ENCODE measurements around the gene CAMTA1.

The CAMTA1 gene

DNA sequence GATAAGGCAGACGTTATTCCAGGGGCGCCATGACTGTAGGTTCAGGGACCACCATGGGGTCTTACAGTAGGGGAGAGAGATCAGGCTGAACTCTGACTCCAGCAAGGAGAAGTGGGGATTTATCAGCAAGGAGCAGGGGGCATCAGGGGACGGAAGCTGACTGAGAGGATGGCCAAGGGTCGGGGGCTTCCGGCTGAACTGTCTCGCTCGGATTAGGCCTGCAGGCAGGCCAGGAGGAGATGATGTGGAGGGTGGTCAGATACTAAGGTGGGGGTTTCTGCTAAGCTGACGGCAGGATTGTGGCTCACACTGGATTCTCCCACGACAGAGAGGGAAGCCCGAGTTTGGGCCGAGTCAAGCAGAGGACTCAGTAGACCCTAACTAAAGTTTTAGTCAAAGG is 798.9 kb downstream of the CAMTA1 start:
- H3K9me3 ChIP-seq (ENCODE audit: insufficient read depth, low read depth, low read length) = no peaks in the 10 kb centered on the region

DNA sequence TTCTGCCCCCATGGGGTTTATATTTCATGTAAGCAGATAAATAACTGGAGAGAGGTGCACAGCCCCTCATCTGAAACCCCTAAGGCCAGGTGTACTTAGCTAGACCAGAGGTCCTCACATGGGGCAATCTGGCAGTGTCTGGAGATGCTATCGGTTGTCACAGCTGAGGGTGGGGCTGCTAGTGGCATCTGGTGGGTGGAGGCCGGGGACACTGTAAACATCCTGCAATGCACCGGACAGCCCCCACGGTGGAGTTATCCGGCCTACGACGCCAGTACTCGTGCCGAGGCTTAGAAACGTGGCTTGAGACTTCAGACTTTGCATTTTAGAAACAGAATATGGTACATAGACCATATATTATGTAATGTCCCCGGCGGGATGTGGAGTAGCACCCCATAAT is 799.4 kb downstream of the CAMTA1 start:
- Histone ChIP-seq H3K36me3 (ENCODE audit: insufficient read depth, low read depth, low read length) (no peaks in the 10 kb centered on the region), H3K4me1 (ENCODE audit: insufficient read depth, low read length) (no peaks in the 10 kb centered on the region), H3K4me3 (ENCODE audit: low read length) (no peak overlapping the region), H3K9me3 (ENCODE audit: insufficient read depth, low read depth, low read length) (no peaks in the 10 kb centered on the region), H3K27me3 (ENCODE audit: insufficient read depth, low read length) (no peaks in the 10 kb centered on the region), H3K27ac (ENCODE audit: low read length) (no peak overlapping the region), H3K9ac (ENCODE audit: low read depth, low read length) (no peak overlapping the region)

More for the DNA sequence above, 798.9 kb downstream of the CAMTA1 start:
- Histone ChIP-seq H3K27ac (ENCODE audit: low read length) (no peak overlapping the region), H3K27me3 (ENCODE audit: insufficient read depth, low read length) (no peaks in the 10 kb centered on the region), H3K36me3 (ENCODE audit: insufficient read depth, low read depth, low read length) (no peaks in the 10 kb centered on the region), H3K9ac (ENCODE audit: low read depth, low read length) (no peak overlapping the region), H3K4me3 (ENCODE audit: low read length) (no peak overlapping the region), H3K4me1 (ENCODE audit: insufficient read depth, low read length) (no peaks in the 10 kb centered on the region)

DNA sequence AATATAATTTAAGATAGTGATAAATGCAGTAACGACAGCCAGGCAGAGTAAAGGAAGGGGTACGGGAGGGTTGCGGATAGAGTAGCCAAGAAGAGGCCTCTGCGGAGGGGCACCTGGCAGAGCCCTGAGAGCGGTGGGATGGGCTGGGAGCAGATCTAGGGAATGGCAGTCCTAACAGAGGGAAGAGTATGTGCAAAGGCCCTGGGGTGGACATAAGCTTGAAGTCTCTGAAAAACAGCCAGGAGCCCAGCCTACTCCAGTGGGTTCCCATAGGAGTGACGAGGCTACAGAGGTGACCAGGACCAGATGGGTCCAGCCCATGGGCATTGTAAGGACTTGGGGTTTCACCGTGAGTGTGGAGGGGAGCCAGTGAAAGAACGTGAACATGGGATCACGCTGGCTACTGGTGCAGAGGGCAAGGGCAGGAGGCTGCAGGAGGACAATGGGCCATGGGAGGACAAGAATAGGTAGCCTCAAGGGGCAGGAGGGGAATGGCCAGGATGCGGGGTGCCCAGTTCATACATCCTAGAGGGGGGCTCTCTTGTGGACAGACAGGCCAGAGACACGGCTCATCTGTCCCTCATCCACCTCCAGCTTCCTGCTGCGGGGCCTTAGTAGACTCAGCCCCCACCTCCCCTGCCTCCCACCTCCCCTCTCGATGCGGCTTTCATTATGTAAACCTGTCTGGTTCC is 800.1 kb downstream of the CAMTA1 start:
- Histone ChIP-seq H3K27ac (ENCODE audit: low read length) (no peak overlapping the region), H3K9ac (ENCODE audit: low read depth, low read length) (no peak overlapping the region), H3K36me3 (ENCODE audit: insufficient read depth, low read depth, low read length) (no peaks in the 10 kb centered on the region), H3K27me3 (ENCODE audit: insufficient read depth, low read length) (no peaks in the 10 kb centered on the region), H3K4me1 (ENCODE audit: insufficient read depth, low read length) (no peaks in the 10 kb centered on the region), H3K4me3 (ENCODE audit: low read length) (no peak overlapping the region), H3K9me3 (ENCODE audit: insufficient read depth, low read depth, low read length) (no peaks in the 10 kb centered on the region)

DNA sequence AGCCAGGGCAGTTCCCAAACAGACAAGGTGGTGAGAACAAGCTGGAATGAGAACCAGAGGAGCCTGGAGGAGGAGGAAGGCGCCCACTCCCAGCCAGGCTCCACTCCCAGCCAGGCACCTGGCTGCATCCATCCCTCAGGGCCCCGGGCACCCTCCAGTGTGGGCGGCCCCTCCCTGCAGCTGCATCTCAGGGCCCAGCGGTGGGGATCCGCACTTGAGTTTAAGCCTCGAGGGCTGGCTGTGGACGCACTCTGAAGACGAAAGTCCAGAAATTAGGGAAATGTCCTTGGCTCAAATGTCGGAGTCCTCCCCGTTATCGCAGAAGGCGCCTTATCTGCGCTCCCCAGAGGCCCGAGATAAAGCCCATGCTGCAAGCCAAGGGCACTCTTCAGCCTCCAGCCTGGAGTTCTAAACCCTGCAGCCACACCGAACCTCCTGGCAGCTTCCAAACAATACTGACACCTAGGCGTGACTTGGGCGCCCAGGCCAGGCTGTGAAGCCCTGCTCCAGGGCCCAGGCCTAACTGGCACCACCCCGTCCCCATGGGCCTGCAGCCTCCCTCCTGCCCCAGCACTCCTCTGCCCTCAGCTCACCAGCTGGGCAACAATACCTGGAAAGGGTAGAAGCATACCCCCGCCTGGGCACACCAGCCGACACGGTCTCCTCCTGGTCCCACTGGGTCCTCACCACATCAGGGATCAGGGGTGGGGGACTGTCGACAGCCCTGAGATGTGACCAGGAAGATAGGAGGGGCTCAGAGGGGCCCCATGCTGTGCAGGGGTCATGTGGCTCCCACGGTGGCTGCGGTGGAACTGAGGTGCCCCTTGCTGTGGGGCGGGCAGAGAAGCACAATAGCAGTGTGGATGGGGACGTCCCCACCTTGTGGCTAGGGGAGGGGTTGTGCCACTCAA is 801.0 kb downstream of the CAMTA1 start:
- no peak overlapping the region for H3K4me3 ChIP-seq (ENCODE audit: low read length)
- no peaks in the 10 kb centered on the region for H3K4me1 ChIP-seq (ENCODE audit: insufficient read depth, low read length)

DNA sequence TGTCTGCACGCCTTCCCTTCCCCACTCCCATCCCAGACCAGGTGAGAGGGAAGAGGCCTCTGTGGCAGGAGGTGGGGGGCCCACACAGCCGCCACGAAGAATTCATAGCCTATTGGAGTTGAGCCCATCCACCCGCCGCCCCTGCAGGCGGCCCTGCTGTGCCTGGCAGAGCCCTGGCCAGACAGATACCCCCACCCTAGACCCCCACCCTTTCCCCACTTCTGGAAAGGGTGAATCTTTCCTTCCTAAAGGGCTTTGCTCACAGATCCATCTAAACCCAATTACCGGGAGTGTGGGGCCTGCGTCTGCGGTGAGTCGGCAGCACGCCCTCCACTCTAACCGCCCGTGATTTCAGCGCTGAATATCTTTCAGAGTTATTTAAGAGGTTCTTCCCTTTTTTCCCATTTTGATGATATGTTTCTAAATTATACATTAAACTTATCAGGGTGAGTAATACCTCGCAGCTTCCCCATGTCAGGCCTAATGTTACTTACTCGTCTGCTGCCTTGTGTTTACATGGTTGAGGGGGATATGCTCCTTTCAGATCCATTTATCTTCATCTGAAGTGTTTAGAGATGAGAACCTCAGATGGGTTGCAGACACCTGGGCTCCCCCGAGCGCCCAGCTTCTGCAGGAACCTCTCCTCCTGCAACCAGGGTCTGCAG is 802.0 kb downstream of the CAMTA1 start:
- Histone ChIP-seq H3K4me1 (ENCODE audit: insufficient read depth, low read length) (no peaks in the 10 kb centered on the region), H3K27me3 (ENCODE audit: insufficient read depth, low read length) (no peaks in the 10 kb centered on the region), H3K27ac (ENCODE audit: low read length) (no peak overlapping the region), H3K9ac (ENCODE audit: low read depth, low read length) (no peak overlapping the region), H3K4me3 (ENCODE audit: low read length) (no peak overlapping the region), H3K9me3 (ENCODE audit: insufficient read depth, low read depth, low read length) (no peaks in the 10 kb centered on the region), H3K36me3 (ENCODE audit: insufficient read depth, low read depth, low read length) (no peaks in the 10 kb centered on the region)

More for the DNA sequence above, 801.0 kb downstream of the CAMTA1 start:
- H3K36me3 ChIP-seq (ENCODE audit: insufficient read depth, low read depth, low read length) = no peaks in the 10 kb centered on the region
- H3K27me3 ChIP-seq (ENCODE audit: insufficient read depth, low read length) = no peaks in the 10 kb centered on the region
- no peak overlapping the region for H3K9ac ChIP-seq (ENCODE audit: low read depth, low read length)
- no peaks in the 10 kb centered on the region for H3K9me3 ChIP-seq (ENCODE audit: insufficient read depth, low read depth, low read length)
- no peak overlapping the region for H3K27ac ChIP-seq (ENCODE audit: low read length)

DNA sequence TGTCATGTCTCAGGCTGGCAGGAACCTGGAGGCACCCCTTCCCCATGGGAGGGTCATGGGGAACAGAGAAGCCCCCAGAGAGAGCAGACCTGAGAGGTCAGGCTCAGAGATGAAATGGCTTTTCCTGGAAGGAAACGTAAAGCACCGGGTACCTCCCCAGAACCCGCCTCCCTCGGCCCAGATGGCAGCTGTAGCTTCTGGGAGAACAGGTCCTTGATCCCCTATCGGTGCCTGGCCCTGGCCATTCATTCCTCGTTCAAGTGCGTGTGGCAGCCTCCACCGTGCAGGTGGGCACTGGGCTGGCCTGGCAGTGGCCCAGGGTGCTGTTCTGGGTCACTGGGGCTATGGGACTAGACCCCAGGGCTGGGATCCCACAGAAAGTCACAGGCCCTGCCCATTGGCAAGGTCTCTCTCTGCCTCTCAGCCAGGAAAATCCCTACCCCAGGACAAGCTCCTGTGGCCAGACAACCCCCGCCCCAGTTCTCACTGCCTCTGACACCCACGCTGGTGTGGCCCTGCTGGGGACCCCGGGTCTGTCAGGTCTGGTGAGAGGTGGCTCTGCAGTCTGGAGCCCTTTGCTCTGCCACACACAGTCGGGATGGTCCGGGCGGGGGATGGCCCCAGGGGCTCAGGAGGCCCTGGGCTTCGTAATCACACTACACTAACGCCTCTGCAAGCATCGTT is 802.7 kb downstream of the CAMTA1 start:
- Histone ChIP-seq H3K27me3 (ENCODE audit: insufficient read depth, low read length) (no peaks in the 10 kb centered on the region), H3K36me3 (ENCODE audit: insufficient read depth, low read depth, low read length) (no peaks in the 10 kb centered on the region), H3K4me1 (ENCODE audit: insufficient read depth, low read length) (no peaks in the 10 kb centered on the region), H3K4me3 (ENCODE audit: low read length) (no peak overlapping the region), H3K9ac (ENCODE audit: low read depth, low read length) (no peak overlapping the region), H3K27ac (ENCODE audit: low read length) (no peak overlapping the region), H3K9me3 (ENCODE audit: insufficient read depth, low read depth, low read length) (no peaks in the 10 kb centered on the region)

DNA sequence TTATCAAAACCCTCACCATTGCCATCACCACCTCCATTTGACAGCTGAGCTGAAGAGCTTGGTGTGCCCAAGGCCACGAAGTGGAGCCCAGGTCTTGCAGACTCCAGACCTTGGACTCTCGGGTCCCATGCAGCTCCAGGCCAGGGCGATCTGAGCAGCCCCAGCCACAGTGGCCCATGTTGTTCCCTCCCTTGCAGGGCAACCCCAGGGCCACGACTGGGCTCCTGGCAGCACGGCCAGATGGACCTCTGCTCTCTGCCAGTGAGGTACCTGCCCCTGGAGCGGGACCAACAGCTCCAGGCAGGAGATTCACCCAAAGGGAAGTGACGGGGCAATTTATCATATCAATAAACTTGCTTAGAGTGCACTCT is 803.2 kb downstream of the CAMTA1 start:
- Histone ChIP-seq H3K27me3 (ENCODE audit: insufficient read depth, low read length) (no peaks in the 10 kb centered on the region), H3K9ac (ENCODE audit: low read depth, low read length) (no peak overlapping the region), H3K27ac (ENCODE audit: low read length) (no peak overlapping the region), H3K4me1 (ENCODE audit: insufficient read depth, low read length) (no peaks in the 10 kb centered on the region), H3K9me3 (ENCODE audit: insufficient read depth, low read depth, low read length) (no peaks in the 10 kb centered on the region), H3K4me3 (ENCODE audit: low read length) (no peak overlapping the region), H3K36me3 (ENCODE audit: insufficient read depth, low read depth, low read length) (no peaks in the 10 kb centered on the region)

DNA sequence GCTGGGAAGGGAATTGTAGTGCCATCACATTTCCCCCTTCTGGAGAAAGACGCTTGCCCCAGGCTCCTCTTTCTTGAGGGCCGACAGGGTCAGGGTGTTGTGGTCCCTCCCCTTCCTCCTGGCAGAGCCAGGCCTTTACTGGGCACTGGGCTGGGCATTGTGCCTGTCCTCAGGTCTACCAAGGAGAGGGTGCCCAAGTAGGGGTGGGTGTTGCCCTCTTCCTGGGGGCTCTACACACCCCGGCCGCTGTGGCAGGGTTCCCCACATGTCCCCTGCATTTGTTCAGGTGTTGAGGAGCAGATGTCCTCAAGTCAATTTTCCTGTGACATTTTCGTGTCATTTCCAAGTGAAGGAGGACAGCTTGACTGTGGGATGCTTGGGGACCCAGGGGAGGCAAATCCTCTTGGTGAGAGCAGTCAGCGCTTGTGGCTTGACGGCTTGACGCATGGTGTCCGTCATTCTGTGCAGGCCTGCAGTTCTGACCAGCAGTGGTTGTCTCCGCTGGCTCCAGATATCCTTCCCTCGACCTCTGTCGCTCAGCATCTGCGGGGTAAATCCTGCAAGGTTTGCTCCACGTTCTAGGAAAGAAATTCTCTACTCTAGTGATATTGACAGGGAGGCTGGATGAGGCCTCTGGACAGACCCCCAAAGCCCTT is 804.0 kb downstream of the CAMTA1 start:
- no peak overlapping the region for H3K4me3 ChIP-seq (ENCODE audit: low read length)
- no peaks in the 10 kb centered on the region for H3K27me3 ChIP-seq (ENCODE audit: insufficient read depth, low read length)
- no peak overlapping the region for H3K9ac ChIP-seq (ENCODE audit: low read depth, low read length)
- H3K27ac ChIP-seq (ENCODE audit: low read length) = no peak overlapping the region
- no peaks in the 10 kb centered on the region for H3K36me3 ChIP-seq (ENCODE audit: insufficient read depth, low read depth, low read length)
- H3K9me3 ChIP-seq (ENCODE audit: insufficient read depth, low read depth, low read length) = no peaks in the 10 kb centered on the region
- H3K4me1 ChIP-seq (ENCODE audit: insufficient read depth, low read length) = no peaks in the 10 kb centered on the region

DNA sequence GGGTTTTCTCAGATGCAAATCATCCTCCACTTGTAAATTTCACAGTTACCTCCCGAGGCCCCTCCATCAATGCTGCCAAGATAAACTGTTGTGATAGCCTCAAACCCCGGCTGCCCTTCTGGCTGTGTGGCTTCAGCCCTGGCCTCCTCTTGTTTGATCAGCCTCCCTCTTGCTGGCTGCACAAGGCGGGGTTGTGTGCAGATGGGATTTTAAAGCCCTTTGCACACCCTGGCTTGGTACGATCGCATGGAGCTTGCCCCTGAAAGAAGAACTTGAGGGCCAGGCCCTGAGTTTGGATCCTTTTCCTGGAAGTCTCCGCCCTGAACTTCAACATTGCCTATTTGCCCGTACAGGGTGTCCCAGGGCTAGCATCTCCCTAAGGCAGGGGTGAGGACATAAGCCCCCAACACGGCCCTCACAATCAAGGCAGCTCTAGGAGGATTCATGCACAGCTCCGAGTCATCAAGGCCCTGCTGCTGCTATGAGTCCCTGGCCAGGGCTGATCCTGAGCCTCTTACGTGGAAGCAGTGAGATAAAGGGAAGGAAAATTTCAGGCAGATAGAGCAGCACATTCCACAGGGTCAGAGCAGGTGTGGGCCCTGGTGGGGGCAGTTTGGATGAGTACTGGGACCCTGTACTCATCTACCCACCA is 804.6 kb downstream of the CAMTA1 start:
- Histone ChIP-seq H3K27me3 (ENCODE audit: insufficient read depth, low read length) (no peaks in the 10 kb centered on the region), H3K4me3 (ENCODE audit: low read length) (no peak overlapping the region), H3K9me3 (ENCODE audit: insufficient read depth, low read depth, low read length) (no peaks in the 10 kb centered on the region), H3K9ac (ENCODE audit: low read depth, low read length) (no peak overlapping the region), H3K27ac (ENCODE audit: low read length) (no peak overlapping the region), H3K4me1 (ENCODE audit: insufficient read depth, low read length) (no peaks in the 10 kb centered on the region), H3K36me3 (ENCODE audit: insufficient read depth, low read depth, low read length) (no peaks in the 10 kb centered on the region)

DNA sequence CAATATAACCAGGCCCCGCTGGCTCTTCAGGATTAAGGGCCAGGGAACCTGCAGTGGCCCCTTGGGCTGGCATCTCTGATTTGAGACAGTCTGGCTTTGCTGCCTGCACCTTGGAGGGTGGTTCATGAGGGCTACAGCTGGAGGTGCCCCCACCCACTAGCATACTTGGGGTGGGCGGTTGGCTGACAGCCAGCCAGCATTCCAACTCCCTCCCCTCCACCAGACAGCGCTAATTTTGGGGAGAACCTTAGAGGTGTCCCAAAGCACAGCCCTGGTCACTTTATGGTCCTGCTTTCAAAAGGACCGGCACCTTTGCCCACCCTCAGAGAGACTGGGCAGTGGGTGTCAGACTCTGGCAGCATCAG is 805.2 kb downstream of the CAMTA1 start:
- no peaks in the 10 kb centered on the region for H3K4me1 ChIP-seq (ENCODE audit: insufficient read depth, low read length)
- H3K9ac ChIP-seq (ENCODE audit: low read depth, low read length) = no peak overlapping the region
- no peak overlapping the region for H3K27ac ChIP-seq (ENCODE audit: low read length)
- H3K36me3 ChIP-seq (ENCODE audit: insufficient read depth, low read depth, low read length) = no peaks in the 10 kb centered on the region
- no peaks in the 10 kb centered on the region for H3K27me3 ChIP-seq (ENCODE audit: insufficient read depth, low read length)
- H3K4me3 ChIP-seq (ENCODE audit: low read length) = no peak overlapping the region
- no peaks in the 10 kb centered on the region for H3K9me3 ChIP-seq (ENCODE audit: insufficient read depth, low read depth, low read length)

DNA sequence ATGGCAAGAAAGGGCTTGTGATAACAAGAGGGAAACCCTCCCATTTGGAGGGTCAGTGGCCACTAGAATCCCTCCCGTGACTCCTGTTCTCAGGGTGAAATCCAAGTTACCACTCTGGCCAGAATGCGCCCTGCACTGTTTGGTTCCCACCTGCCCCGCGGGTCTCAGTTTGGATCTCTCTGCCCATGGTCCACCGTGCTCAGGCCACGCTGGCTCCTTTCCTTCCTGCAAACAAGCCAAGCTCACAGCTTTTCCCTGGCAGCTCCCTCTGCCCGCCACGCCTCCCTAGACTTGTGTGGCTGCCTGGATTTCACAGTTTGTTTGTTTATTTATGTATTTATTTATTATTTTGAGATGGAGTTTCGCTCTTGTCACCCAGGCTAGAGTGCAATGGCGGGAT is 806.3 kb downstream of the CAMTA1 start:
- Histone ChIP-seq H3K4me1 (ENCODE audit: insufficient read depth, low read length) (no peaks in the 10 kb centered on the region), H3K4me3 (ENCODE audit: low read length) (no peak overlapping the region), H3K27me3 (ENCODE audit: insufficient read depth, low read length) (no peaks in the 10 kb centered on the region), H3K36me3 (ENCODE audit: insufficient read depth, low read depth, low read length) (no peaks in the 10 kb centered on the region), H3K9ac (ENCODE audit: low read depth, low read length) (no peak overlapping the region), H3K27ac (ENCODE audit: low read length) (no peak overlapping the region), H3K9me3 (ENCODE audit: insufficient read depth, low read depth, low read length) (no peaks in the 10 kb centered on the region)
